Measurements from ENCODE around the gene KCNIP3.

KCNIP3 gene

GRCh38 chr2:95349568-95350322, 52.6 kb downstream of the KCNIP3 start:
- no peaks in the 10 kb centered on the region for H3K9me3 Mint-ChIP-seq
- H3K4me3 Mint-ChIP-seq, result peak overlapping the region in 1 of 3 experiments; percentile 51
- H3K4me1 Mint-ChIP-seq, result no peaks in the 10 kb centered on the region
- no peak for TF ChIP-seq CTCF (IDR thresholded peaks at IDR 0.05; ENCODE audit: unreplicated experiment in 3 of 3)
- H3K27ac Mint-ChIP-seq, result no peak overlapping the region
- no peaks in the 10 kb centered on the region for H3K36me3 Mint-ChIP-seq (ENCODE audit: low read depth)
- H3K27me3 Mint-ChIP-seq (ENCODE audit: low read depth), result peaks cover 22% of the 10 kb centered on the region

- no peak overlapping the region for H3K27ac Mint-ChIP-seq
Observed at GRCh38 chr2:95350368-95350767, 53.2 kb downstream of the KCNIP3 start.

GRCh38 chr2:95350774-95351597, 53.8 kb downstream of the KCNIP3 start:
- H3K9me3 Mint-ChIP-seq, result no peaks in the 10 kb centered on the region
- no peak for TF ChIP-seq CTCF (IDR thresholded peaks at IDR 0.05; ENCODE audit: unreplicated experiment in 3 of 3)
- H3K4me3 Mint-ChIP-seq, result no peak overlapping the region
- peaks cover 11% of the 10 kb centered on the region for H3K27me3 Mint-ChIP-seq (ENCODE audit: low read depth)
- no peak overlapping the region for H3K27ac Mint-ChIP-seq
- no peaks in the 10 kb centered on the region for H3K36me3 Mint-ChIP-seq (ENCODE audit: low read depth)
- H3K4me1 Mint-ChIP-seq, result no peaks in the 10 kb centered on the region

More at GRCh38 chr2:95350368-95350767, 53.2 kb downstream of the KCNIP3 start:
- Mint-ChIP-seq H3K36me3 (ENCODE audit: low read depth) (no peaks in the 10 kb centered on the region), H3K4me3 (peak overlapping the region in 1 of 3 experiments; percentile 51), H3K9me3 (no peaks in the 10 kb centered on the region), H3K4me1 (no peaks in the 10 kb centered on the region), H3K27me3 (ENCODE audit: low read depth) (peaks cover 16% of the 10 kb centered on the region)
- TF ChIP-seq CTCF (IDR thresholded peaks at IDR 0.05; ENCODE audit: unreplicated experiment in 3 of 3), result no peak

- no peaks in the 10 kb centered on the region for H3K9me3 Mint-ChIP-seq
- peaks cover 11% of the 10 kb centered on the region for H3K27me3 Mint-ChIP-seq (ENCODE audit: low read depth)
- H3K4me3 Mint-ChIP-seq, result no peak overlapping the region
- no peak overlapping the region for H3K27ac Mint-ChIP-seq
- no peaks in the 10 kb centered on the region for H3K36me3 Mint-ChIP-seq (ENCODE audit: low read depth)
- TF ChIP-seq CTCF (IDR thresholded peaks at IDR 0.05; ENCODE audit: unreplicated experiment in 3 of 3), result no peak
- no peaks in the 10 kb centered on the region for H3K4me1 Mint-ChIP-seq
Observed at GRCh38 chr2:95351598-95351915, 54.4 kb downstream of the KCNIP3 start.

- Mint-ChIP-seq H3K4me1 (no peaks in the 10 kb centered on the region), H3K27me3 (ENCODE audit: low read depth) (peaks cover 11% of the 10 kb centered on the region)
- TF ChIP-seq CTCF (IDR thresholded peaks at IDR 0.05; ENCODE audit: unreplicated experiment in 3 of 3), result no peak
Observed at GRCh38 chr2:95352310-95353054, 55.3 kb downstream of the KCNIP3 start.

More at GRCh38 chr2:95352310-95353054, 55.3 kb downstream of the KCNIP3 start:
- H3K9me3 Mint-ChIP-seq, result no peaks in the 10 kb centered on the region
- H3K27ac Mint-ChIP-seq, result no peak overlapping the region
- H3K36me3 Mint-ChIP-seq (ENCODE audit: low read depth), result no peaks in the 10 kb centered on the region
- no peak overlapping the region for H3K4me3 Mint-ChIP-seq

All from nephron (organoid).